GM18858 (cell line): ENCODE results near the gene MT1A.

Experiments used
- ATAC-seq: cut with Tn5 transposase; IDR thresholded peaks from one replicate; pipeline ENCODE4 v1.9.1; 2021; ENCODE audit not compliant: unreplicated experiment

Gene MT1A

GRCh38 chr16:56675685-56676210, 37.3 kb downstream of the MT1A start:
- ATAC-seq, result no peak

- ATAC-seq, result no peak
These were observed 39.0 kb downstream of the MT1A start for GRCh38 chr16:56677474-56677873.

- no peak for ATAC-seq
These were observed 40.7 kb downstream of the MT1A start for GRCh38 chr16:56679078-56679730.

DNA sequence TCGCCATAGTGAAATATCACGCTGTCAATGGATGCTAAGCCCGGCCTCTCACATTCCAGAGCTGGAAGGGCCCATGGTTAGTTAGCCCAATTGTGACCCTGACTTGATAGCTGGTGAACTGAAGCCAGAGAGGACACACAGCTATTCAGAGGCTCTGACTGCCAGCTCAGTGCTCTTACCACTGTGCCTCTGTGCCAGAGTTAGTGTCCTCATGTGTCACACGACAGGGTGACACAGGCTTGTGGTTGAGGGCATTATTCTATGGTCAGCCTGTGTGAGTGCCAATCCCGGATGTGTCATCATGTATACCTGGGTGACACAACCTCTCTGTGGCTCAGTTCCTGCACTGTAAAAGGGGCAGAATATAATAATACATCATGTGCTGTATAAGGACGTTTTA, 41.4 kb downstream of the MT1A start:
- no peak for ATAC-seq

GRCh38 chr16:56681939-56682702, 43.7 kb downstream of the MT1A start, which contains the start of gene MT1X:
Gene MT1X (plus strand): TSS chr16:56682470. CDS start chr16:56682541, 71 bp downstream.
- ATAC-seq, result peak; percentile 83

GRCh38 chr16:56682703-56683397, 44.4 kb downstream of the MT1A start:
- ATAC-seq, result no peak

DNA sequence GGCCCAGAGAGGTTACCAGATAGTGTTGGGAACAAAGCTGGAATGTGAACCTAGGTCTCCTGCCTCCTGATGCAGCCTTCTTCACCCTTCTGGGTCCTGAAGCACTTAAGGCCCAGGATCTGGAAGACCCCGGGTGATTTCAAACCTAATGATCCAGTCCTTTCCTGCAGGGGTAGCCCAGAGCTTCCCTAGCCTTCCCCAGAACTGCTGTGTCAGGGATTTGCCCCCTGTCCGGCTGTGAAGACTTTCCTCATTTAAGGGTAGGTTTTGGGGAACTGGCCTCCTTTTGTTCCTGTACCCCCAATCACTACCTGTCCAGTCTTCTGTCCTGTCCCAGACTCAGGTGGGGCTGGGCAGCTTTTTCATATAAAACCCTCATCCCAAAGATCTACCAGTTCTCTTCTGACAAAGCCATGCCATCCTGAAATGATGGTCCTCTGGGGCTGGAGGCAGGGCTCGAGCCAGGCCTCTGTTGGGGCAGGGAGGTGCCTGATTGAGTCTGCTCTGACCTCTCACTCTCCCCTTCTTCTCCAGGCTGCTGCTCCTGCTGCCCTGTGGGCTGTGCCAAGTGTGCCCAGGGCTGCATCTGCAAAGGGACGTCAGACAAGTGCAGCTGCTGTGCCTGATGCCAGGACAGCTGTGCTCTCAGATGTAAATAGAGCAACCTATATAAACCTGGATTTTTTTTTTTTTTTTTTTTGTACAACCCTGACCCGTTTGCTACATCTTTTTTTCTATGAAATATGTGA, 45.1 kb downstream of the MT1A start:
- ATAC-seq, result no peak

- no peak for ATAC-seq
These were observed 45.9 kb downstream of the MT1A start for GRCh38 chr16:56684256-56684925.

DNA sequence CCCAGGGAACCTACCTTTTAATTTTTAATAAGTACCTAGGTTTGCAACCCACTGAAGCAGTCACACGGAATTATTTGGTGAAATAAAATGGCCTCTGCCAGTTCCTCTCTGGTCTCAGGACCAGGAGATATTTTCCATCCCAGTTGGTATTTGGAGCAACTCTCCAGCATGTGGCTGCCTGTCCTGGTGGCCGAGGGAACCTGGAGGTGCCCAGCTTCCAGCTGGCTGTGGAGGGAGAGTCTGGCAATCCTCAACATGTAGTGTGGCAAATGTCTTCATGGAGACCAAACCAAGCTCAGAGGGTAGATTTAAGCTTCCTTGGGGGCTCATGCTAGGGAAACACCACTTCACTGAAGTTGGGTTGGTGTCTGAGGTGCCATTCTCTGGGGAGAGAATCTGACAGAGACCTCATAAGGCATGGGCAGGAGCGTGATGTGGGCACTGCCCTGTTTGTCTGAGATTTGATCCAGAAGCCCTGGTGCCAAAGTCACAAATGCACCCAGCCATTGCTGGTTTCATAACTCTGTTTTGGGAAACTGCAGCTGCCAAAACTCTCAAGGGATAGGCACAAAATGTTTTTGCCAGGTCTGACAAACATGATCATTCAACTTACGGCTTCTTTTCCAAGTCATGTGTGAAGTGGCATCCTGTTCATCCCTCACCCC, 46.6 kb downstream of the MT1A start:
- no peak for ATAC-seq

GRCh38 chr16:56686758-56687157, 48.3 kb downstream of the MT1A start:
- ATAC-seq, result no peak

GRCh38 chr16:56688762-56689161, 50.3 kb downstream of the MT1A start:
- ATAC-seq, result no peak

- ATAC-seq, result no peak
These were observed 50.7 kb downstream of the MT1A start for GRCh38 chr16:56689171-56689570.
